ENCODE results near the gene OR5K2.

GRCh38 chr3:98534734-98535133 lies 37.3 kb downstream of the OR5K2 start:
- TF ChIP-seq EZH2 (IDR thresholded peaks at IDR 0.05; ENCODE audit: borderline replicate concordance, low read depth, low read length, poor library complexity, severe bottlenecking) (no peak), CTCF (conservative IDR thresholded peaks at IDR 0.05; ENCODE audit: low read depth, low read length) (no peak)

Data from A673 (cell line).